Suppressor macrophage (primary cell): ENCODE measurements around the gene PAM.

Source experiments
- DNase-seq, 4 experiments: peaks; one replicate each; pipeline ENCODE4 v3.0.0-alpha.2; 2020 to 2022

The PAM gene

DNA sequence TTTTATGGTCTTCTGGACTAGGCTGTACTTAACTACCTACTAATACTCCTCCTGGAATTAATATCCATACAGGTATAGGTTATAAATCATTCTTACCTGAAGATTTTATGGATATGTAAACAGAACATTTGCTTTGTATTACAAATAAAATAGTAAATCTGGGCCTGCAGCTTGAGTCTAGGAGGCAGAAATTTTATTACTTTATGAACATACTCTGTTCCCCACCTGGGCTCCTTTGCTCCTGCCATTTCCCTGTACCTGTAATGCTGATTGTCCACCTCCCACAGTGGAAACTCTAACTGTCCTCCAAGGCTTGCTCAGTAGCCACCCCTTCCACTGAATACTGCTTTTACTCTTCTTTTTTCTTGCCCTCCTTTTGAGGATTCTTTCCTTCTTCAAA lies 108.0 kb downstream of the PAM start:
- no peak for DNase-seq

- DNase-seq, result no peak
Observed at GRCh38 chr5:102863764-102864560, 108.9 kb downstream of the PAM start.

DNA sequence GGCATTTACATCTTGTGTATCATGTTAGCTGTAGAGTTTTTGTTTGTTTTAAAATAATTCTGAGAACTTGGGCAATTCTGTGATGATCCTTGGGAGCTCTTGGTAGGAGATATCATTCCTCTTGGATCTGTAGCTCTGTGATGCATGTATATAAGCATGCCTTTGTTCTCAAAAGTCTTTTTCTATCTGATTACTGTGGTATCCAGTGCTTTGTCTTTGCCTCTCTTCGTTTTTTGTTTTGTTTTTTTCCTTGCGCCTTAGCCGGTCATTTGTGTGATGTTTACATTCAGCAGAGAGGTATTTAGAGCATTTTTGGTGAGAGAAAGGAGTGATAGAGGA lies 110.0 kb downstream of the PAM start:
- no peak for DNase-seq

GRCh38 chr5:102865510-102866236 lies 110.6 kb downstream of the PAM start:
- DNase-seq, result peak; percentile 68 to 94 (median 84)

- DNase-seq, result peak in 3 of 4 experiments; percentile 7 to 28 (median 8)
Observed at GRCh38 chr5:102866237-102866600, 111.1 kb downstream of the PAM start.

DNA sequence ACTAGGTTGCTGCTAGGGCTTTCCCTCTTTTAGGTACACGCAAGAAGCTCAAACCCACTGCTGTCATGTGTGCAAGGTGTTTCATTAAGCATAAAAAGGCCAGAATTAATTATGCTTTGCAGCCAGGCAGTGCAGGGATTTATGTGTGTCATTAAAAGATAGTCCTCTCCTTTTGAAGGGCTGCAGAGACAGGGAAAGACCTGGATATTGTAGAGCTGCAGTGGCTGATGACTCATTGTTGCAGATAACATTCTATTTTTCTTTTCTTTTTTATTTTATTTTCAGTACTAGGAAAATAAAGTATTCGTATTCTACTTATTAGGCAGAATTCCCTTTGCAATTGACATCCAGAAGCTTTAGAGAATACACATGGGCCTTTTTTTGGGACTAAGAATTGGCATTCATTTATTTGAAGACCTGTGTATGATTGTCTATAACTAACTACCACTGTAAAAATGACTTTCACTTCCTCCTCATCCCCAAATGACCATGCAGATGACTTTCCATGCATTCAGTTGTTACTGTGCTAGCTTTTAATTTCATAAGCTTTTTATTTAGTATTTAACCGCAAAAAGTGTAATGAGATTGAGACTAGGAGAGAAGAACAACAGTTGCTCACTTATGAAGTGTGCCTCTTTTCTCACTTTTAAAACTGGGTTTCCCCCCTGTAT lies 113.0 kb downstream of the PAM start:
- peak in 2 of 4 experiments; percentile 23 to 33 for DNase-seq

GRCh38 chr5:102869230-102869629 lies 114.1 kb downstream of the PAM start:
- DNase-seq, result no peak

DNA sequence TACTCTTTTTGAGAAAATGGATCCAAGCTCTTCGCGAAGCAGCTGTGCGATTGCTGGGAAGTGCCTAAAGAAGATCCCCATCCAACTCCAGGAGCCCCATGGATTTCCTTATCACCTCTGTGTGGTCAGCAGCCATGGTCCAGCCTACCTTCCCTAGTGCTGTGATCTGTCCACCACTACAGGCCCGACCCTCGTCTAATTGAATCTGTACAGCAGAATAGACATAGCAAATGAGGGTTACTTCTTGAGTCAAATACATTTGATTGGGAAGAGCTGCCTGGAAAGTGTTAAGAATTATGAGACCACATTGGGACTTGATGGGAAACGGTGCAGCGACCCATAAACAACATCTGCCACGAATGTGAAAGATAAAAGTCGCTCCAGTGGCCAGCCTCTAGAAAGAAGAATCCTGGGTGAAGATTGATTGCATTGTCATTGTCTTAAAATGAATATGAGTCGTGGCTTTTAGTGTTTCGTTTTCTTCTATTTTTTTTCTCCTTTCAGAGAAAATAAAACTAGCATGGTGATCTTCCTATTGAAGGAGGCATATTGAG lies 118.4 kb downstream of the PAM start:
- no peak for DNase-seq

DNA sequence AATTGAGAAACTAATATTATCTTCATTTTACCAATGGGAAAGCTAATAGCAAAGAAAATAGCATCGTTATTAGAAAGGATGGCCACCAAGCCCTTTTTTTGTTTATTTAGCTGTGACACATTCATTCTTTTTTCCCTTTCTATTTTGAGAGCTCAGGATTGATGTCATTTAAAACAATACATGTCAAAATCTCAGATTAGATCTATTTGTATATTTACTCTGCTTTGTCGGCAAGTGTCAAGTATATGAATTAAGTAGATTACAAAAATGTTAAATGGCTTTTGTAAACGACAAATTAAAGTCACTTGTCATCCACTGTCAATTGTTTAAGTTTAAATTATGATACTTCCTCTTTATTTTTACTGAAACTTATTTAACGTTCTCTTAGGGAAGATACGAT lies 118.9 kb downstream of the PAM start:
- no peak for DNase-seq

DNA sequence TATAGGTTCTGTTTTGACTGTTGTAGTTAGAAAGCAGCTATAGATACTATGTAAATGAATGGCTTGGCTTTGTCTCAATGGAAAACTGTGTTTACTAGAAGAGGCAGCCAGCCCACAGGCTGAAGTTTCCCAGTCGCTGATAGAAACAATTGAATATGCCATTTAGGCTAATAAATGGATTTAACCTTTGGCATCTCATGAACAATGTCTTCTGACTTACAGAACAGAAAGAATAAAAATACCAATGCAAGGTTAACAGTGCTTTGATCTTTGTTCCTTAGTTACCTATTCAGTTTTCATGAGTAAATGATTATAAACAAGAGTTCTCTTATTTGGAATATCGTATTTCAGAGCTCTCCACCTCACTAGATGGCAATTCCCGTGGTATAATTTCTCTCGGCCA lies 120.6 kb downstream of the PAM start:
- no peak for DNase-seq

- DNase-seq, result no peak
Observed at GRCh38 chr5:102876610-102877009, 121.5 kb downstream of the PAM start.

GRCh38 chr5:102879741-102880140 lies 124.6 kb downstream of the PAM start:
- DNase-seq, result no peak

GRCh38 chr5:102886586-102886985 lies 131.5 kb downstream of the PAM start:
- DNase-seq, result no peak

DNA sequence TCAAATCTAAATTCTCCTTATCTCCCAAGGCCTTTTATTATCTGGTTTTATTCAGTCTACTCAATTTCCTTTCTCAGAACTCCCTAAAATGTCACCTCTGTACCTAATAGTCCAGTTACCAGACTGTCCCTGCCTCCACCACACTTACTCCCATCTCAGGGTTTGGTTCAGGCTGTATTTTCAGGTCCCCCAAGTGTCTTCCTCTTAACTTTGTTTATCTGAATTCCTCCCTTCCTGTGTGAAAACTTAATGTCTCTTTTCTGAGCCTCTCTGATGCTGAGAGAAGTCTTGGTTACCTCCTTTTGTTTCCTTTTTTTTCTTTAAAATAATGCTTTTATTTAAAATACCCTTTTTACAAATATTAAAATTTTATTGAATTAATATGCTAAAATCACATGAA lies 133.4 kb downstream of the PAM start:
- no peak for DNase-seq

GRCh38 chr5:102889033-102889432 lies 133.9 kb downstream of the PAM start:
- no peak for DNase-seq

- no peak for DNase-seq
Observed at GRCh38 chr5:102890133-102890532, 135.0 kb downstream of the PAM start.

GRCh38 chr5:102891175-102891574 lies 136.1 kb downstream of the PAM start:
- no peak for DNase-seq

DNA sequence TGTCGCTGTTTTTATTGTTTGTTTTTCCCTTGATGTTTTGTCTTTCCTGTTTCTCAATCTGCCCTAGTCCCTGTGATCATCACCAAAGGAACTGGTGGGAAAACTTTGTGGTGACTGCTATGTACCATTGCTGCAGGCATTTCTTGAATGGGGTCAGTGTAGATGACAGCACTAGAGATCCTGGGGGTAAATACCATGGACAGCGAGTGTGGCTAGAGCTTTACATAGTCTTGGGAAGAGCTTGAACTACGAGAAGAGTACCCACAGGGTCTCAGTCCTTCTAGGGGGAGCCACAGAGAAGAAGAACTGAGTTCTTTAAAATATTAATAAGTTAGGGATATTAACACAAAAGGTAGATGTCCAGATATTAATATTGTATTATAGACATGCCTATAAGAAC lies 138.8 kb downstream of the PAM start:
- no peak for DNase-seq

GRCh38 chr5:102895234-102895633 lies 140.1 kb downstream of the PAM start:
- DNase-seq, result no peak

- no peak for DNase-seq
Observed at GRCh38 chr5:102895976-102896375, 140.9 kb downstream of the PAM start.

- no peak for DNase-seq
Observed at GRCh38 chr5:102901424-102902134, 146.5 kb downstream of the PAM start.

GRCh38 chr5:102902135-102902448 lies 147.0 kb downstream of the PAM start:
- no peak for DNase-seq

- no peak for DNase-seq
Observed at GRCh38 chr5:102902647-102903046, 147.5 kb downstream of the PAM start.
